GM13977 (cell line): Measurements from ENCODE around the gene SLC6A8.
A peak's percentile ranks its signal among the peaks of the same experiment; 100 is the strongest.

Source experiments
- DNase-seq: peaks from one replicate; pipeline ENCODE4 v3.0.0; 2012; ENCODE audit warnings: low spot score
- CTCF ChIP-seq: IDR thresholded peaks from 2 replicates; pipeline ENCODE4 v1.5.1; 2012; ENCODE audit warnings: mild to moderate bottlenecking, control low read depth; ENCODE audit not compliant: insufficient read depth; ENCODE audit errors: extremely low read depth, missing control alignments
- in situ Hi-C: fragments of 300-500 bp; cut with MboI; formaldehyde crosslinking; loops from one replicate; pipeline ENCODE4 v1.12.0; 2022; ENCODE audit warnings: low sequenced_read_pairs, low pct_unique_long_range_greater_than_20kb, mixed read lengths, inconsistent platforms; ENCODE audit not compliant: unreplicated experiment

SLC6A8 gene

GRCh38 chrX:153735274-153735673, 47.5 kb downstream of the SLC6A8 start:
- TF ChIP-seq CTCF = peak; percentile 18
- DNase-seq = peak; percentile 40
- in situ Hi-C loops = no loop called here

GRCh38 chrX:153736071-153736820, 48.5 kb downstream of the SLC6A8 start:
- in situ Hi-C loops = no loop called here
- peak; percentile 14 for DNase-seq
- no peak for TF ChIP-seq CTCF

- TF ChIP-seq CTCF = no peak
- in situ Hi-C loops = no loop called here
- peak; percentile 15 for DNase-seq
Measured at GRCh38 chrX:153736871-153737441, 49.2 kb downstream of the SLC6A8 start.

GRCh38 chrX:153738056-153738605, 50.4 kb downstream of the SLC6A8 start:
- peak; percentile 9 for DNase-seq
- no peak for TF ChIP-seq CTCF
- in situ Hi-C loops = no loop called here

- no peak for TF ChIP-seq CTCF
- in situ Hi-C loops = no loop called here
- DNase-seq = peak; percentile 7
Measured at GRCh38 chrX:153739754-153740486, 52.2 kb downstream of the SLC6A8 start.

- no peak for DNase-seq
- no peak for TF ChIP-seq CTCF
- in situ Hi-C loops = no loop called here
Measured at GRCh38 chrX:153740631-153741222, 53.0 kb downstream of the SLC6A8 start.
